HCT116 (cell line): ENCODE results near the gene FAM210B. TPM values are rescaled to one million over a fixed set of nuclear protein-coding genes. Genes with fewer than 3 reads are reported as not detected.

ENCODE experiments used
- ATAC-seq: fragments of 200-7000 bp; cut with Tn5 transposase; 2 replicates; pipeline ENCODE4 v1.9.1; 2020; ENCODE audit warnings: mild to moderate bottlenecking, moderate library complexity
- BruUV-seq: library from RNA; stranded (reverse); fragments of 400-500 nt; replicated peaks from 2 replicates; lab custom pipeline; 2021; lab: Mats Ljungman, UMichigan
- CTCF ChIA-PET: fragments of 300-600 bp; sonication (Branson Sonifier 250); formaldehyde crosslinking; loops from one replicate; lab custom pipeline; 2021; ENCODE audit warnings: antibody characterized with exemption; lab: Charles Lee
- POLR2A ChIA-PET: fragments of 300-600, 350-600 bp; sonication (Branson Sonifier 250); formaldehyde crosslinking; loops from one replicate; lab custom pipeline; 2021; ENCODE audit warnings: antibody characterized with exemption; lab: Charles Lee
- RAD21 ChIA-PET, 2 experiments: fragments of 300-600 bp; sonication (Branson Sonifier 250); formaldehyde crosslinking; loops; one replicate each; lab custom pipeline; 2023; ENCODE audit warnings: low total read pairs in 2 of 2; ENCODE audit not compliant: uncharacterized antibody in 2 of 2, unreplicated experiment in 2 of 2, low non-redundant PET in 1 of 2; lab: Charles Lee
- DNase-seq: peaks from one replicate; pipeline ENCODE4 v3.0.0-alpha.2; 2010; ENCODE audit warnings: low read depth, low spot score
- H2AFZ ChIP-seq: fragments of 200-600 bp; shearing (Covaris generic), sonication (generic); 2 replicates; pipeline ENCODE4 v1.6.1; 2017; ENCODE audit warnings: low read depth, mixed run types, mixed read lengths, antibody characterized with exemption, low read length; ENCODE audit not compliant: poor library complexity, severe bottlenecking
- H3K27ac ChIP-seq: 2 replicates; pipeline ENCODE4 v1.5.1; 2012; ENCODE audit warnings: low read depth, low read length
- H3K27me3 ChIP-seq: fragments of 200-600 bp; sonication (generic); 2 replicates; pipeline ENCODE4 v1.6.1; 2016; ENCODE audit warnings: mixed run types, low read length, mixed read lengths; ENCODE audit not compliant: insufficient read depth
- H3K36me3 ChIP-seq, 2 experiments: fragments of 200-500 bp in 1 of 2; fragments of 200-600 bp in 1 of 2; sonication (Bioruptor generic) in 1 of 2; sonication (generic) in 1 of 2; 2 replicates each; pipeline versions ENCODE4 v1.5.1 to v1.6.1; 2014 to 2016; ENCODE audit warnings: low read length in 2 of 2, inconsistent platforms in 1 of 2, mixed read lengths in 1 of 2, mixed run types in 1 of 2; ENCODE audit not compliant: insufficient read depth in 2 of 2, control insufficient read depth in 1 of 2
- H3K4me1 ChIP-seq, 2 experiments: fragments of 200-600 bp in 1 of 2; sonication (generic) in 1 of 2; 2 replicates each; pipeline versions ENCODE4 v1.5.1 to v1.6.1; 2012 to 2017; ENCODE audit warnings: low read length in 2 of 2, inconsistent platforms in 1 of 2, mild to moderate bottlenecking in 1 of 2, mixed read lengths in 1 of 2, mixed run types in 1 of 2, moderate library complexity in 1 of 2; ENCODE audit not compliant: insufficient read depth in 2 of 2, control insufficient read depth in 1 of 2
- H3K4me2 ChIP-seq: fragments of 200-600 bp; sonication (generic); 2 replicates; pipeline ENCODE4 v1.6.1; 2017; ENCODE audit warnings: mixed run types, low read length, mixed read lengths
- H3K4me3 ChIP-seq, 2 experiments: fragments of 200-600 bp in 1 of 2; sonication (generic) in 1 of 2; replicated peaks in 1 of 2; 2 replicates each; pipeline ENCODE4 v1.5.1; 2011 to 2016; ENCODE audit warnings: low read length in 2 of 2, control low read depth in 1 of 2, low read depth in 1 of 2, mild to moderate bottlenecking in 1 of 2, mixed read lengths in 1 of 2, mixed run types in 1 of 2
- H3K79me2 ChIP-seq: fragments of 200-600 bp; sonication (generic); 2 replicates; pipeline ENCODE4 v1.6.1; 2017; ENCODE audit warnings: mild to moderate bottlenecking, mixed run types, low read length, moderate library complexity, mixed read lengths; ENCODE audit not compliant: insufficient read depth
- H3K9ac ChIP-seq: fragments of 200-600 bp; sonication (generic); 2 replicates; pipeline ENCODE4 v1.6.1; 2016; ENCODE audit warnings: low read length, mixed read lengths
- H3K9me2 ChIP-seq: fragments of 200-600 bp; sonication (generic), shearing (Covaris generic); 2 replicates; pipeline ENCODE4 v1.6.1; 2017; ENCODE audit warnings: mixed run types, mild to moderate bottlenecking, moderate library complexity; ENCODE audit not compliant: insufficient read depth
- H3K9me3 ChIP-seq, 2 experiments: fragments of 200-500 bp in 1 of 2; fragments of 200-600 bp in 1 of 2; sonication (Bioruptor generic) in 1 of 2; sonication (generic) in 1 of 2; 2 replicates each; pipeline ENCODE4 v1.6.1; 2014 to 2017; ENCODE audit warnings: low read length in 2 of 2, mixed read lengths in 2 of 2, inconsistent platforms in 1 of 2, low read depth in 1 of 2, mild to moderate bottlenecking in 1 of 2, mixed run types in 1 of 2, moderate library complexity in 1 of 2; ENCODE audit not compliant: control insufficient read depth in 1 of 2, insufficient read depth in 1 of 2
- H4K20me1 ChIP-seq: fragments of 200-600 bp; sonication (generic), shearing (Covaris generic); 2 replicates; pipeline ENCODE4 v1.6.1; 2017; ENCODE audit warnings: mixed run types, mild to moderate bottlenecking, moderate library complexity; ENCODE audit not compliant: insufficient read depth
- CBX3 ChIP-seq: IDR thresholded peaks from 2 replicates; pipeline ENCODE4 v1.6.1; 2012; ENCODE audit warnings: low read depth
- CTCF ChIP-seq, 3 experiments: fragments of 200-600 bp in 1 of 3; sonication (generic) in 1 of 3; IDR thresholded peaks in 2 of 3; conservative IDR thresholded peaks in 1 of 3; 2 replicates each; pipeline ENCODE4 v1.5.1; 2012 to 2017; ENCODE audit warnings: low read depth in 2 of 3, low read length in 2 of 3, antibody characterized with exemption in 1 of 3, borderline replicate concordance in 1 of 3, control low read depth in 1 of 3, mild to moderate bottlenecking in 1 of 3, mixed read lengths in 1 of 3, mixed run types in 1 of 3, moderate library complexity in 1 of 3; ENCODE audit not compliant: insufficient read depth in 1 of 3
- EGR1 ChIP-seq: IDR thresholded peaks from 2 replicates; pipeline ENCODE4 v1.6.1; 2012; ENCODE audit warnings: low read depth
- ELF1 ChIP-seq: IDR thresholded peaks from 2 replicates; pipeline ENCODE4 v1.6.1; 2012; ENCODE audit warnings: low read depth, borderline replicate concordance
- EZH2phosphoT487 ChIP-seq: fragments of 200-600 bp; IDR thresholded peaks from 2 replicates; pipeline ENCODE4 v1.6.1; 2018; ENCODE audit warnings: antibody characterized with exemption, borderline replicate concordance
- JUND ChIP-seq: IDR thresholded peaks from 2 replicates; pipeline ENCODE4 v1.6.1; 2012
- MAX ChIP-seq: IDR thresholded peaks from 2 replicates; pipeline ENCODE4 v1.6.1; 2012
- POLR2A ChIP-seq: IDR thresholded peaks from 2 replicates; pipeline ENCODE4 v1.7.0; 2011; ENCODE audit warnings: borderline replicate concordance; ENCODE audit not compliant: insufficient read depth, insufficient read length; ENCODE audit errors: extremely low read depth
- POLR2AphosphoS5 ChIP-seq: IDR thresholded peaks from 2 replicates; pipeline ENCODE4 v1.6.1; 2011; ENCODE audit warnings: mild to moderate bottlenecking, low read depth, low read length, moderate library complexity
- REST ChIP-seq: IDR thresholded peaks from 2 replicates; pipeline ENCODE4 v1.6.1; 2012; ENCODE audit warnings: low read depth
- TCF7L2 ChIP-seq: IDR thresholded peaks from 2 replicates; pipeline ENCODE4 v1.7.0; 2011; ENCODE audit warnings: borderline replicate concordance, inconsistent platforms; ENCODE audit not compliant: insufficient read depth, insufficient read length; ENCODE audit errors: extremely low read depth
- YY1 ChIP-seq: IDR thresholded peaks from 2 replicates; pipeline ENCODE4 v1.6.1; 2011; ENCODE audit warnings: low read length, low read depth, moderate library complexity, mild to moderate bottlenecking; ENCODE audit not compliant: insufficient replicate concordance; ENCODE audit errors: extremely low read depth
- ZFX ChIP-seq: fragments of 450-650 bp; IDR thresholded peaks from 2 replicates; pipeline ENCODE4 v1.6.1; 2017
- ZNF274 ChIP-seq: fragments of 200-500 bp; sonication (Bioruptor generic); IDR thresholded peaks from 2 replicates; pipeline ENCODE4 v1.6.1; 2014; ENCODE audit warnings: mild to moderate bottlenecking, low read depth, low read length, inconsistent platforms
- intact Hi-C: fragments of 100-400 bp; cut with micrococcal nuclease; formaldehyde crosslinking; loops from 2 replicates; pipeline ENCODE4 v1.10.0; 2022
- total RNA-seq: library from RNA; stranded (reverse); gene quantifications from one replicate; pipeline ENCODE4 v1.2.1, GENCODE V29; 2021; ENCODE audit not compliant: unreplicated experiment

Gene FAM210B
- total RNA-seq, 1 experiment from 2014 or later: 12.0 TPM

- no peak overlapping the region for H3K4me2 ChIP-seq
- no peak overlapping the region for H3K9ac ChIP-seq
- no peaks in the 10 kb centered on the region for H3K79me2 ChIP-seq
- no peaks in the 10 kb centered on the region for H3K4me1 ChIP-seq
- POLR2A ChIA-PET: no interaction called here
- RAD21 ChIA-PET: no interaction called here
- H3K9me3 ChIP-seq: no peaks in the 10 kb centered on the region
- TF ChIP-seq EGR1 (no peak), POLR2AphosphoS5 (no peak), YY1 (no peak), MAX (no peak), ELF1 (no peak), ZFX (no peak)
- DNase-seq (no peak), ATAC-seq (no peak)
- intact Hi-C loops: no loop called here
- H3K27me3 ChIP-seq: peaks cover 8% of the 10 kb centered on the region; the same call in 1 of the 2 replicates
- no peak overlapping the region for H3K4me3 ChIP-seq
- no TSS peak for BruUV-seq
- H3K36me3 ChIP-seq: no peaks in the 10 kb centered on the region
- H3K27ac ChIP-seq: no peak overlapping the region
- H3K9me2 ChIP-seq: no peaks in the 10 kb centered on the region
- no peaks in the 10 kb centered on the region for H4K20me1 ChIP-seq
- CTCF ChIA-PET: no interaction called here
- H2AFZ ChIP-seq: no peak overlapping the region
These were observed 36.1 kb upstream of the FAM210B start for GRCh38 chr20:56322681-56323080.

GRCh38 chr20:56323206-56323605, 35.6 kb upstream of the FAM210B start:
- no peak for DNase-seq
- POLR2A ChIA-PET: no interaction called here

More at GRCh38 chr20:56323206-56323605, 35.6 kb upstream of the FAM210B start:
- Histone ChIP-seq H3K9ac (no peak overlapping the region), H3K36me3 (no peaks in the 10 kb centered on the region), H4K20me1 (no peaks in the 10 kb centered on the region), H3K27me3 (peaks cover 8% of the 10 kb centered on the region; the same call in 1 of the 2 replicates), H3K79me2 (no peaks in the 10 kb centered on the region), H3K4me3 (no peak overlapping the region), H3K4me2 (no peak overlapping the region), H3K4me1 (no peaks in the 10 kb centered on the region), H3K27ac (no peak overlapping the region), H2AFZ (no peak overlapping the region), H3K9me2 (no peaks in the 10 kb centered on the region), H3K9me3 (no peaks in the 10 kb centered on the region)
- ChIA-PET RAD21 (no interaction called here), CTCF (no interaction called here)
- intact Hi-C loops: no loop called here
- no peak for ATAC-seq
- TF ChIP-seq TCF7L2 (no peak), JUND (no peak), POLR2A (no peak), ELF1 (no peak), EZH2phosphoT487 (no peak), POLR2AphosphoS5 (no peak), CTCF (IDR thresholded peaks at IDR 0.05 in 2 of 3, conservative IDR thresholded peaks at IDR 0.05 in 1 of 3; ENCODE audit: borderline replicate concordance in 1 of 3, insufficient read depth in 1 of 3, low read depth in 2 of 3, low read length in 2 of 3) (no peak), ZFX (no peak), REST (no peak), ZNF274 (no peak), CBX3 (no peak), YY1 (no peak), EGR1 (no peak)
- no TSS peak for BruUV-seq
